ENCODE data around the gene SYMPK.
A peak's percentile ranks its signal among the peaks of the same experiment; 100 is the strongest.

SYMPK gene

DNA sequence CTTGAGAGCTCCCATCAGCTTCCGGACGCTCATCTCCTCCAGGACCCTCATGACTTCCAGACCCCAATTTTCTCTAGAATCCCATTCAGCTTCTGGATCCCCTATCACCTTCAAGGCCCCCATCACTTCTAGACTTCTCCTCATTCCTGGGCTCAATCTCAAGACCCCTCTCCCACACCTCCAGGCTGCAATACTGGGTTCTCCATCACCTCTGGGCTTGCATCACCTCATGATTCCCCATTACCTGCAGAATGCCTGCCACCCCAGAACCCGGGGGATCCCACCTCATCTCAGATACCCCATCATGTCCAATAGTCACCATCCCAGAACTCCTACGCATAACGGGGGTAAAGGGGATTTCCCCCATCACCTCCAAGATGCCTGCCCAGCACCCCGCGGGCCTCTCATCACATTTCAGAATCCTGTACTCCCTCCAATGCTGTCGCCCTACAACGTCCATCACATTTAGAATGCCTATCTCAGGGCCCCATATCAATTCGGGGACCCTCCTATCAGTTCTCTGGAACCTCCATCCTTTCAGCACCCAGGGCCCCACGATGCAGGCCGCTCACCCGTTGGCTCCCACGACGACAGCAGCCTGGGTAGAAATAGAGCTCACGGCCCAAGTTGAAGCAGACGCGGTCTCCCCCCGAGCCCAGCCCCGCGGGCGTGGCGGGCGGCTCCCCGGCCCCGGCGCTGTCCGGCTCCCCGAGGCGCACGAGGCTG lies 71.0 kb downstream of the SYMPK start:
- DNase-seq (ENCODE audit: low read depth) = no peak
- H3K4me3 ChIP-seq (ENCODE audit: low read depth, low read length) = peak overlapping the region; percentile 72
- TF ChIP-seq, protein P1, sequence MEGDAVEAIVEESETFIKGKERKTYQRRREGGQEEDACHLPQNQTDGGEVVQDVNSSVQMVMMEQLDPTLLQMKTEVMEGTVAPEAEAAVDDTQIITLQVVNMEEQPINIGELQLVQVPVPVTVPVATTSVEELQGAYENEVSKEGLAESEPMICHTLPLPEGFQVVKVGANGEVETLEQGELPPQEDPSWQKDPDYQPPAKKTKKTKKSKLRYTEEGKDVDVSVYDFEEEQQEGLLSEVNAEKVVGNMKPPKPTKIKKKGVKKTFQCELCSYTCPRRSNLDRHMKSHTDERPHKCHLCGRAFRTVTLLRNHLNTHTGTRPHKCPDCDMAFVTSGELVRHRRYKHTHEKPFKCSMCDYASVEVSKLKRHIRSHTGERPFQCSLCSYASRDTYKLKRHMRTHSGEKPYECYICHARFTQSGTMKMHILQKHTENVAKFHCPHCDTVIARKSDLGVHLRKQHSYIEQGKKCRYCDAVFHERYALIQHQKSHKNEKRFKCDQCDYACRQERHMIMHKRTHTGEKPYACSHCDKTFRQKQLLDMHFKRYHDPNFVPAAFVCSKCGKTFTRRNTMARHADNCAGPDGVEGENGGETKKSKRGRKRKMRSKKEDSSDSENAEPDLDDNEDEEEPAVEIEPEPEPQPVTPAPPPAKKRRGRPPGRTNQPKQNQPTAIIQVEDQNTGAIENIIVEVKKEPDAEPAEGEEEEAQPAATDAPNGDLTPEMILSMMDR (IDR thresholded peaks at IDR 0.05; ENCODE audit: control insufficient read depth, extremely low read depth, insufficient read depth) = no peak

DNA sequence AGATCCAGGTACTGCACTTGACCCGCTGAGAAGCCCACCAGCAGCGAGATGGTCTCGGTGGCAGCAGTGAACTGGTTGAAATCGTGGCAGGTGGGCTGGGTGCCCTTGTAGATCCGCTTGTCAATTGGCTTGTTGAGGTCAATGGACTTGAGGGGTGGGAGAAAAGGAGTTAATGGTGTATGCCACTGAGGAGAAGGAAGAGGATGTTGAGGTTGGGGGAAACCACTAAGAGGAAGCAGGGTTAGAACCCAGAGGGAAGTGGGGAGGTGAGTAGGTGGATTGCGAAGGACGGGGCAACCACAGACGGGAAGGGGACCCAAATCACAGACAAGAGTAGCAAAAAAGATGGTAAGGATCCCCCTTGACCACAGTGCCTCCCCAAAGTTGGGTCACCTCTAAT lies 72.0 kb downstream of the SYMPK start:
- DNase-seq (ENCODE audit: low read depth) = no peak
- H3K4me3 ChIP-seq (ENCODE audit: low read depth, low read length) = no peak overlapping the region
- TF ChIP-seq, protein P1 (IDR thresholded peaks at IDR 0.05; ENCODE audit: control insufficient read depth, extremely low read depth, insufficient read depth) = no peak

DNA sequence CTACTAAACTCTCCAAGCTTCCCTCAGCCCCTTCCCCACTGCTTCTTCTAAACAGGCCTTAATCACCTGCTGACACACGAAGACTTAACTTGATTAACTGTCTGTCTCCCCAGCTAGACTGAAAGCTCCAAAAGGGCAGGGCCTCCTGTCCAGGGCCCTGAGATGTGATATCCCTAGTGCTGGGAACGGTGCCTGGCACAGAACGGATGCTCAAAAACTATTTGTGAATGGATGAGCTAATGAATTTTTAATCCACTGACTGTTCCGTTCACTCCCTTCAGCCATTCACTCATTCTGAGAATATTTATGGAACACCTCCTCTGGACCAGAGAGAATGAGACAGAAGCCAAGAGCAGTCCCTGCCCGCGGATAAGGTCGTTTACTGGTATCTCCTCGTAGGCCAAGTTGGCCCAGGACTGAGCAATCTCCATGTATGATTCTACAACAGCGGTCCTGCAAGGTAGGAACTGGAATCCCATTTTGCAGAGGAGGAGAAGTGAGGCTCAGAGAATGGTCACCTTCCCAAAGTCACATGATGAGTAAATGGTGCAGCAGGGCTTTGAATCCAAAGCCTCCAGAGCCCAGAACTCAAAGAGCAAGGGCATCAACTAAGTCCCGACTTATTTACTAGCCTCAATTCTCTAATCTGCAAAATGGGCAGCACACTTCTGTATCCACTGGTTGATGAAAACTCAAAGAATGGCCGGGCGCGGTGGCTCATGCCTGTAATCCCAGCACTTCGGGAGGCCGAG lies 73.7 kb downstream of the SYMPK start:
- no peak for DNase-seq (ENCODE audit: low read depth)
- H3K4me3 ChIP-seq (ENCODE audit: low read depth, low read length) = no peak overlapping the region
- TF ChIP-seq, protein P1 (IDR thresholded peaks at IDR 0.05; ENCODE audit: control insufficient read depth, extremely low read depth, insufficient read depth) = no peak

DNA sequence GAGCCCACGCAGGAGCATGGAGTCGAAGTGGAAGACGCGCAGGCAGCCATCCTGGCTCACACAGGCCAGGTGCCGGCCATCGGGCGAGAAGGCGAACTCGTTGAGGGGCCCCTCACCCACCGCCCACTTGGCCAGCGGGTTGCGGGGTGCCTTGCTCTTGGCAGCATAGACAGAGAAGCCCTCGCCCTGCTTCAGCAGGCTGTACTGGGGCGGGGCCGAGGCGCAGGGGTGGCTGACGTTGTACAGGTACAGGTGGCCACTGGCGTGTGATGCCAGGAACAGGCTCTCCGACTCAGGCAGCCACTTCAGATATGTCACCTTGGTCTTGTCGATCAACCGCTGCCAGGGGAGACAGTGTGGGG lies 76.4 kb downstream of the SYMPK start:
- no peak overlapping the region for H3K4me3 ChIP-seq (ENCODE audit: low read depth, low read length)
- DNase-seq (ENCODE audit: low read depth) = no peak
- TF ChIP-seq, protein P1 (IDR thresholded peaks at IDR 0.05; ENCODE audit: control insufficient read depth, extremely low read depth, insufficient read depth) = no peak

DNA sequence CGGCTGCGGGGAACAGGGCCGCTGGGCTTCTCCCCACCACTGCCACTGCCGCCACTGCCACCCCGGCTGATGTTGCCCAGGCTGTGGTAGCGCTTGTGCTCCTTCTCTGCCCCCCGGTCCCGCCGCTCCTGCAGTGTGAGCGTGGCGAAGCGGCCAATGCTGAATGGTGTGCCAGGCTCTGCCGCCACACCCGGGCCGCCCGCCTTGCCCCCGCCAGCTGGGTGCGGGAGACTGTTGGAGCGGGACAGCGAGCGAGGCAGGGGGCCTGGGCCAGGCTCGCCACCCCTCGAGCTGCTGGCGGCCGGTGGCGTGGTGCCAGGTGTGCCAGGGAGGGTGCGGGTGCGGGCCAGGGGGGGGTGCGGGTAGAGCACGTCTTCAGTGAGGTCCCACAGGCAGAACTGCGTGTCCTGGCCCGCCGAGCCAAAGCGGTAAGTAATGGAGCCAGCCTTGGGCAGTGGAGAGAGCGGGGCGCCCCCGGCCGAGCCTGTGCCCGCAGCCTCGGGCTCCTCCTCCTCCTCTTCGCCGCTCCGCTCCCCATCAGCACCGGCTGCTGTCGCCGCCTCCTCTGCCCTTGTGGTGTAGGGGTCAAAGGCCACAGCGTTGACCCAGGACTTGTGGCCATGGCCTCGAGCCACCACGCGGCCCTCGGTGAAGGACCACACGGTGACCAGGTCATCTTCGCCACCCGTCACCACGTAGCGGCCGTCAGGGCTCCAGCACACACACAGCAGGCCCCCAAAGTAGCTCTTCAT lies 77.0 kb downstream of the SYMPK start:
- TF ChIP-seq, protein P1 (IDR thresholded peaks at IDR 0.05; ENCODE audit: control insufficient read depth, extremely low read depth, insufficient read depth) = no peak

DNA sequence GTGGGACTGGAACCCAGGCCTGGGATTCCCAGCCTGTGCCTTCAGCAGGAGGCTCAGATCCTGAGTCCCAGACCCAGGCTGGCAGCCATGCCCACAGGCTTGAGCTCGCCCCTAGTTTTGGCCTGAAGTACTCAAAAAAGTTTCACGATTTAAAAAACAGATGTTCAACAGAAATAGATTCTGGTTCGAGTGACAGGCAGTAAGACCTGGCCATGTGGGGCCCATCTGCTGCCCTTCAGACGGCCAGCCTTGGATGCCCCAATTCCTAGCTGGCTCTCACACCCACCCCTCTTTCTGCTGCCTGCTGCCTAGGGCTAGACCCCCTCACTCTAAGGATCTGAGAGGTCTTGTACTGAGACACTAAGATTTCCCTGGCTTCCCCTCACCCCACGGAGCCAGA lies 77.8 kb downstream of the SYMPK start:
- TF ChIP-seq, protein P1 (IDR thresholded peaks at IDR 0.05; ENCODE audit: control insufficient read depth, extremely low read depth, insufficient read depth) = no peak
- no peak overlapping the region for H3K4me3 ChIP-seq (ENCODE audit: low read depth, low read length)
- no peak for DNase-seq (ENCODE audit: low read depth)

More for the DNA sequence above, 77.0 kb downstream of the SYMPK start:
- no peak for DNase-seq (ENCODE audit: low read depth)
- H3K4me3 ChIP-seq (ENCODE audit: low read depth, low read length) = no peak overlapping the region
